Prostate gland (tissue), 2 donors: Measurements from ENCODE around the gene SYNPR. TPM values are rescaled to one million over a fixed set of nuclear protein-coding genes. Genes with fewer than 3 reads are reported as not detected.

ENCODE experiments used
- DNase-seq: peaks from one replicate; pipeline ENCODE4 v3.0.0-alpha.2; 2019; ENCODE audit warnings: low spot score
- H3K27ac ChIP-seq, 2 donors: fragments of 200-600 bp; sonication (generic); 2 replicates each; pipeline ENCODE4 v1.5.1; 2017 to 2019
- H3K27me3 ChIP-seq: fragments of 200-600 bp; sonication (generic); replicated peaks from 2 replicates; pipeline ENCODE4 v1.5.1; 2019; ENCODE audit not compliant: insufficient read depth
- H3K36me3 ChIP-seq, 2 donors: fragments of 200-600 bp; sonication (generic); 1 replicate in 1 of 2; 2 replicates in 1 of 2; pipeline versions ENCODE4 v1.5.1 to v1.8.1; 2017 to 2019
- H3K4me1 ChIP-seq: fragments of 200-600 bp; sonication (generic); replicated peaks from 2 replicates; pipeline ENCODE4 v1.5.1; 2019
- H3K4me3 ChIP-seq, 2 donors: fragments of 200-600 bp; sonication (generic); 2 replicates each; pipeline ENCODE4 v1.5.1; 2017 to 2019
- H3K9me3 ChIP-seq: fragments of 200-600 bp; sonication (generic); 2 replicates; pipeline ENCODE4 v1.5.1; 2017
- CTCF ChIP-seq, 4 experiments: fragments of 200-600 bp in 2 of 4; fragments of 450-650 bp in 2 of 4; sonication (generic) in 2 of 4; IDR thresholded peaks; 1 replicate in 3 of 4; 2 replicates in 1 of 4; pipeline ENCODE4 v1.5.1; 2016 to 2019; ENCODE audit warnings: antibody characterized with exemption in 4 of 4, mild to moderate bottlenecking in 2 of 4, moderate library complexity in 2 of 4
- POLR2A ChIP-seq: fragments of 450-650 bp; IDR thresholded peaks from one replicate; pipeline ENCODE4 v1.6.1; 2016; ENCODE audit warnings: antibody characterized with exemption, mild to moderate bottlenecking
- POLR2AphosphoS5 ChIP-seq: sonication (generic); formaldehyde crosslinking; IDR thresholded peaks from one replicate; pipeline ENCODE4 v1.6.1; 2017; ENCODE audit warnings: antibody characterized with exemption
- WGBS: methylation state at CpG from one replicate; pipeline ENCODE4 v1.1.5; 2018; 5-methylcytosine and 5-hydroxymethylcytosine counted together
- intact Hi-C: fragments of 100-400 bp; cut with DNase I; formaldehyde crosslinking; loops from one replicate; pipeline ENCODE4 v1.14.2; 2022
- total RNA-seq, 2 donors: library from RNA; depleted of rRNA; stranded (reverse); fragments of >200 nt; gene quantifications; one replicate each; pipeline ENCODE4 v1.1.0, GENCODE V29; 2016

SYNPR gene
- total RNA-seq, 2 donors from 2014 or later, result not detected

- Histone ChIP-seq H3K9me3 (no peaks in the 10 kb centered on the region), H3K4me3 (no peak overlapping the region), H3K36me3 (no peaks in the 10 kb centered on the region), H3K27ac (no peak overlapping the region), H3K4me1 (no peaks in the 10 kb centered on the region), H3K27me3 (no peaks in the 10 kb centered on the region)
- intact Hi-C loops, result no loop called here
- no peak for TF ChIP-seq POLR2A
- no peak for TF ChIP-seq CTCF (IDR thresholded peaks at IDR 0.05)
- no peak for TF ChIP-seq POLR2AphosphoS5
- no peak for DNase-seq
- WGBS, result 55% methylated on average over 6 of the region's 6 CpGs
These were observed 178.8 kb downstream of the SYNPR start for GRCh38 chr3:63456901-63457300.

GRCh38 chr3:63458405-63458804 is 180.3 kb downstream of the SYNPR start:
- no peak for TF ChIP-seq POLR2A
- TF ChIP-seq POLR2AphosphoS5, result no peak
- no peak for TF ChIP-seq CTCF (IDR thresholded peaks at IDR 0.05)
- no peak for DNase-seq
- Histone ChIP-seq H3K9me3 (no peaks in the 10 kb centered on the region), H3K27me3 (no peaks in the 10 kb centered on the region), H3K4me3 (no peak overlapping the region), H3K27ac (no peak overlapping the region), H3K4me1 (no peaks in the 10 kb centered on the region), H3K36me3 (no peaks in the 10 kb centered on the region)
- intact Hi-C loops, result no loop called here

GRCh38 chr3:63462732-63463131 is 184.6 kb downstream of the SYNPR start:
- no peak for DNase-seq
- H3K9me3 ChIP-seq, result no peaks in the 10 kb centered on the region
- intact Hi-C loops, result no loop called here
- H3K36me3 ChIP-seq, result no peaks in the 10 kb centered on the region
- no peaks in the 10 kb centered on the region for H3K27me3 ChIP-seq
- no peak overlapping the region for H3K4me3 ChIP-seq
- H3K4me1 ChIP-seq, result no peaks in the 10 kb centered on the region
- no peak for TF ChIP-seq POLR2A
- TF ChIP-seq CTCF (IDR thresholded peaks at IDR 0.05), result no peak
- no peak for TF ChIP-seq POLR2AphosphoS5
- no peak overlapping the region for H3K27ac ChIP-seq

- 64% methylated on average over 3 of the region's 3 CpGs for WGBS
- no peaks in the 10 kb centered on the region for H3K27me3 ChIP-seq
- intact Hi-C loops, result no loop called here
- no peaks in the 10 kb centered on the region for H3K9me3 ChIP-seq
- no peak for DNase-seq
- H3K4me3 ChIP-seq, result no peak overlapping the region
- H3K36me3 ChIP-seq, result no peaks in the 10 kb centered on the region
- no peak overlapping the region for H3K27ac ChIP-seq
- TF ChIP-seq POLR2A (no peak), CTCF (IDR thresholded peaks at IDR 0.05) (no peak), POLR2AphosphoS5 (no peak)
- no peaks in the 10 kb centered on the region for H3K4me1 ChIP-seq
These were observed 189.3 kb downstream of the SYNPR start for GRCh38 chr3:63467392-63467791.

- Histone ChIP-seq H3K27ac (no peak overlapping the region), H3K4me1 (no peaks in the 10 kb centered on the region), H3K9me3 (no peaks in the 10 kb centered on the region), H3K36me3 (no peaks in the 10 kb centered on the region), H3K4me3 (no peak overlapping the region), H3K27me3 (no peaks in the 10 kb centered on the region)
- intact Hi-C loops, result no loop called here
- no peak for DNase-seq
- 95% methylated on average over 1 of the region's 1 CpG for WGBS
- TF ChIP-seq POLR2AphosphoS5, result no peak
These were observed 192.6 kb downstream of the SYNPR start for GRCh38 chr3:63470745-63471144.
